ENCODE results near the gene ZC3H18. TPM values are rescaled to one million over a fixed set of nuclear protein-coding genes. Genes with fewer than 3 reads are reported as not detected.

The ZC3H18 gene
- total and polyA plus RNA-seq, 7 donors: 9.6 to 37.7 (median 16.1) TPM

DNA sequence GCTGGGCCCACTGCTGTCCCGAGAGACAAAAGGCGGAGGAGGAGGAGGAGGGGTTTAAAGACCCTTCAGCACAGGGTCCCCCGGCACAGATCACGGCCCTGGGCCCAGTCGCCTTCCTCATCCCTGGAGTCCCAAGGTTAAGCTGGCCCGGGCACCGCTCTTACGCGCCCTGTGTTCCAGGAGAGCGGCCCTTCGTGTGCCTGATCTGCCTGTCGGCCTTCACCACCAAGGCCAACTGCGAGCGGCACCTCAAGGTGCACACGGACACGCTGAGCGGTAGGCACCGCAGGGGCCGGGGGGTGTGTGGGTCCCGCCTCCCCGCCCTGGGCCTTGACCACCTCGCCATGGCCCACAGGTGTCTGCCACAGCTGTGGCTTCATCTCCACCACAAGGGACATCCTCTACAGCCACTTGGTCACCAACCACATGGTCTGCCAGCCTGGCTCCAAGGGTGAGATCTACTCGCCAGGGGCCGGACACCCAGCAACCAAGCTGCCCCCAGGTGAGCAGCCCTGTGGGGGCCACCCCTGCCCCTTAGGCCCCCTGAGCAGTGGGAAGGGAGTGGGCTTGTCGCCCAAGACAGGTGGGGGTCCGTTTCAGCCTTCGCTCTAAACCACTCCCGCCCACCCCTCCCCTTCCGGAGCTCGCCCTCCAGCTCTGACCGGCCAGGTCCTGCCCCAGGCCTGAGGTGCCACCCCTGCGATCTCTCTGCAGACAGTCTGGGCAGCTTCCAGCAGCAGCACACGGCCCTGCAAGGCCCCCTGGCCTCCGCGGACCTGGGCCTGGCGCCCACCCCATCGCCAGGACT is 37.6 kb upstream of the ZC3H18 start:
- peaks cover 0 to 30% (median 27%) of the 10 kb centered on the region in 4 donors for H3K4me1 ChIP-seq
- peak overlapping the region; percentile 50 to 93 (median 80) for H3K27ac ChIP-seq
- H3K4me3 ChIP-seq: peak overlapping the region; percentile 37 to 81 (median 80)

GRCh38 chr16:88533381-88533917 is 36.8 kb upstream of the ZC3H18 start:
- peaks cover 0 to 3% (median 0%) of the 10 kb centered on the region in 4 donors for H3K36me3 ChIP-seq
- intact Hi-C loops (cut with DNase I): no loop called here
- peaks cover 0 to 28% (median 24%) of the 10 kb centered on the region in 4 donors for H3K4me1 ChIP-seq
- no peak for DNase-seq
- H3K4me3 ChIP-seq: peak overlapping the region; percentile 37 to 81 (median 80)
- TF ChIP-seq EP300 (IDR thresholded peaks at IDR 0.05) (no peak), CTCF (IDR thresholded peaks at IDR 0.05) (no peak)
- peaks cover 0 to 1% (median 0%) of the 10 kb centered on the region in 3 donors for H3K27me3 ChIP-seq
- peak overlapping the region; percentile 50 to 93 (median 80) for H3K27ac ChIP-seq
- no peaks in the 10 kb centered on the region for H3K9me3 ChIP-seq
- WGBS, 2 donors: 55 to 59% methylated on average over 79 of the region's 79 CpGs

More for the DNA sequence above, 37.6 kb upstream of the ZC3H18 start:
- WGBS, 2 donors: 89% methylated on average over 37 of the region's 37 CpGs
- intact Hi-C loops (cut with DNase I): no loop called here
- H3K27me3 ChIP-seq: no peaks in the 10 kb centered on the region
- no peaks in the 10 kb centered on the region for H3K9me3 ChIP-seq
- no peak for DNase-seq
- peaks cover 0 to 3% (median 0%) of the 10 kb centered on the region in 4 donors for H3K36me3 ChIP-seq
- no peak for TF ChIP-seq CTCF (IDR thresholded peaks at IDR 0.05)
- no peak for TF ChIP-seq EP300 (IDR thresholded peaks at IDR 0.05)
- no peak for TF ChIP-seq POLR2A (IDR thresholded peaks at IDR 0.05)
- TF ChIP-seq POLR2AphosphoS5 (IDR thresholded peaks at IDR 0.05): no peak

GRCh38 chr16:88533932-88534637 is 36.1 kb upstream of the ZC3H18 start:
- 5 to 9% methylated on average over 114 of the region's 114 CpGs for WGBS, 2 donors
- intact Hi-C loops (cut with DNase I): loop anchor here (2.0 kb wide), 1 partner anchor 37 kb away; the partner anchor contains the start of gene ZC3H18
- Histone ChIP-seq H3K9me3 (no peaks in the 10 kb centered on the region), H3K4me3 (peak overlapping the region; percentile 56 to 81 (median 80)), H3K36me3 (peaks cover 0 to 3% (median 0%) of the 10 kb centered on the region in 4 donors), H3K27me3 (peaks cover 0 to 8% (median under 1%) of the 10 kb centered on the region in 3 donors), H3K4me1 (peaks cover 0 to 28% (median 24%) of the 10 kb centered on the region in 4 donors), H3K27ac (peak overlapping the region; percentile 76 to 93 (median 88))
- peak; percentile 86 for DNase-seq
- TF ChIP-seq POLR2AphosphoS5 (IDR thresholded peaks at IDR 0.05) (peak in 3 of 4 donors; percentile 22 to 78 (median 77)), POLR2A (IDR thresholded peaks at IDR 0.05) (no peak), CTCF (IDR thresholded peaks at IDR 0.05) (no peak), EP300 (IDR thresholded peaks at IDR 0.05) (no peak)

- Histone ChIP-seq H3K27me3 (peaks cover 2 to 14% (median 7%) of the 10 kb centered on the region in 3 donors), H3K27ac (peak overlapping the region; percentile 38 to 93 (median 68)), H3K36me3 (peaks cover 0 to 3% (median 0%) of the 10 kb centered on the region in 4 donors), H3K9me3 (no peaks in the 10 kb centered on the region), H3K4me1 (peaks cover 0 to 28% (median 24%) of the 10 kb centered on the region in 4 donors), H3K4me3 (peak overlapping the region; percentile 35 to 81 (median 80))
- intact Hi-C loops (cut with DNase I): loop anchor here (2.0 kb wide), 1 partner anchor 36 kb away; the partner anchor contains the start of gene ZC3H18
- TF ChIP-seq EP300 (IDR thresholded peaks at IDR 0.05) (no peak), POLR2AphosphoS5 (IDR thresholded peaks at IDR 0.05) (no peak), CTCF (IDR thresholded peaks at IDR 0.05) (peak in 2 of 4 experiments; percentile 10 to 21), POLR2A (IDR thresholded peaks at IDR 0.05) (no peak)
- 7 to 21% methylated on average over 65 of the region's 65 CpGs for WGBS, 2 donors
- DNase-seq: no peak
These were observed 35.5 kb upstream of the ZC3H18 start for GRCh38 chr16:88534638-88535190.
